ENCODE measurements around the gene MS4A14. TPM values are rescaled to one million over a fixed set of nuclear protein-coding genes. Genes with fewer than 3 reads are reported as not detected.

The MS4A14 gene
- total RNA-seq, 1 donor from 2014 or later = not detected

GRCh38 chr11:60389279-60389910 is 6.9 kb upstream of the MS4A14 start:
- Mint-ChIP-seq H3K4me3 (ENCODE audit: low read depth) (no peak overlapping the region), H3K4me1 (ENCODE audit: low read depth) (no peaks in the 10 kb centered on the region), H3K27me3 (no peaks in the 10 kb centered on the region), H3K36me3 (ENCODE audit: insufficient read depth) (no peaks in the 10 kb centered on the region), H3K9me3 (ENCODE audit: low read depth) (no peaks in the 10 kb centered on the region), H3K27ac (no peak overlapping the region)
- TF ChIP-seq CTCF (IDR thresholded peaks at IDR 0.05; ENCODE audit: unreplicated experiment) = no peak
- no peak for DNase-seq (ENCODE audit: low spot score, unreplicated experiment)

- H3K4me1 Mint-ChIP-seq (ENCODE audit: low read depth) = no peaks in the 10 kb centered on the region
- DNase-seq (ENCODE audit: low spot score, unreplicated experiment) = no peak
- H3K4me3 Mint-ChIP-seq (ENCODE audit: low read depth) = no peak overlapping the region
- no peaks in the 10 kb centered on the region for H3K27me3 Mint-ChIP-seq
- no peaks in the 10 kb centered on the region for H3K36me3 Mint-ChIP-seq (ENCODE audit: insufficient read depth)
- H3K27ac Mint-ChIP-seq = no peak overlapping the region
- TF ChIP-seq CTCF (IDR thresholded peaks at IDR 0.05; ENCODE audit: unreplicated experiment) = no peak
- H3K9me3 Mint-ChIP-seq (ENCODE audit: low read depth) = no peaks in the 10 kb centered on the region
Measured at GRCh38 chr11:60390419-60390818, 5.8 kb upstream of the MS4A14 start.

GRCh38 chr11:60392361-60392760 is 3.9 kb upstream of the MS4A14 start:
- no peak overlapping the region for H3K27ac Mint-ChIP-seq
- no peak overlapping the region for H3K4me3 Mint-ChIP-seq (ENCODE audit: low read depth)
- H3K27me3 Mint-ChIP-seq = no peaks in the 10 kb centered on the region
- H3K4me1 Mint-ChIP-seq (ENCODE audit: low read depth) = no peaks in the 10 kb centered on the region
- TF ChIP-seq CTCF (IDR thresholded peaks at IDR 0.05; ENCODE audit: unreplicated experiment) = no peak
- no peaks in the 10 kb centered on the region for H3K36me3 Mint-ChIP-seq (ENCODE audit: insufficient read depth)
- no peaks in the 10 kb centered on the region for H3K9me3 Mint-ChIP-seq (ENCODE audit: low read depth)
- DNase-seq (ENCODE audit: low spot score, unreplicated experiment) = no peak

GRCh38 chr11:60393016-60393415 is 3.2 kb upstream of the MS4A14 start:
- Mint-ChIP-seq H3K36me3 (ENCODE audit: insufficient read depth) (no peaks in the 10 kb centered on the region), H3K27me3 (no peaks in the 10 kb centered on the region)
- no peak for TF ChIP-seq CTCF (IDR thresholded peaks at IDR 0.05; ENCODE audit: unreplicated experiment)

GRCh38 chr11:60394666-60395380 is 1.4 kb upstream of the MS4A14 start:
- Mint-ChIP-seq H3K9me3 (ENCODE audit: low read depth) (peaks cover 3% of the 10 kb centered on the region), H3K4me3 (ENCODE audit: low read depth) (no peak overlapping the region), H3K27ac (no peak overlapping the region), H3K27me3 (peaks cover 5% of the 10 kb centered on the region), H3K4me1 (ENCODE audit: low read depth) (no peaks in the 10 kb centered on the region), H3K36me3 (ENCODE audit: insufficient read depth) (no peaks in the 10 kb centered on the region)
- TF ChIP-seq CTCF (IDR thresholded peaks at IDR 0.05; ENCODE audit: unreplicated experiment) = no peak
- DNase-seq (ENCODE audit: low spot score, unreplicated experiment) = no peak

More at GRCh38 chr11:60393016-60393415, 3.2 kb upstream of the MS4A14 start:
- Mint-ChIP-seq H3K27ac (no peak overlapping the region), H3K4me3 (ENCODE audit: low read depth) (no peak overlapping the region), H3K9me3 (ENCODE audit: low read depth) (no peaks in the 10 kb centered on the region), H3K4me1 (ENCODE audit: low read depth) (no peaks in the 10 kb centered on the region)
- DNase-seq (ENCODE audit: low spot score, unreplicated experiment) = no peak
